Right lobe of liver (tissue), 4 donors: ENCODE data around the gene ZNF385B.

Experiments used
- POLR2A ChIP-seq: fragments of 450-650 bp; IDR thresholded peaks from one replicate; pipeline ENCODE4 v1.6.1; 2017; ENCODE audit warnings: antibody characterized with exemption, mild to moderate bottlenecking
- TF ChIP-seq, protein P1 (sequence below), 4 donors: fragments of 200-600 bp in 3 of 4; fragments of 450-650 bp in 1 of 4; IDR thresholded peaks; one replicate each; pipeline versions ENCODE4 v1.5.1 to v1.8.0; 2016 to 2022; ENCODE audit warnings: antibody characterized with exemption in 4 of 4, mild to moderate bottlenecking in 2 of 4
- donor health status: DM: no; HTN: no; CAD: no.
- donor health status: DM: no; HTN: no; CAD: no.
- donor health status: DM: no; HTN: yes; CAD: no.

DNA sequence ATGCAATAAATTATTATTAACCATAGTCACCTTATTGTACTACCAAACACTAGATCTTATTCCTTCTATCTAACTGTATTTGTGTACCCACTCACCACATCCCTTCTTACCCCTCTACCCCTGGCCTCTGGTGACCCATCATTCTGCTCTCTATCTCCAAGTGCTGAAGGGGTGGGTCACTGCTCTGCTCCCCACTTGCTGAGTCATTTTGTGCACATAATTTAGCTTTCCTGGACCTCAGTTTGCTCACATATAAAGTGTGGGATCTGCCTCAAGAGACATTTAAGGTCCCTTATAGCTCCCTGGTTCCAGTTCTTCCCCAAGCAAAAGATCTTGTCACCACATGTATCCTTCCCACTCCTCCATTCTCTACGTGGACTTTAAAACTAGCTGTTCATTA, 169.4 kb downstream of the ZNF385B start:
- TF ChIP-seq, protein P1, sequence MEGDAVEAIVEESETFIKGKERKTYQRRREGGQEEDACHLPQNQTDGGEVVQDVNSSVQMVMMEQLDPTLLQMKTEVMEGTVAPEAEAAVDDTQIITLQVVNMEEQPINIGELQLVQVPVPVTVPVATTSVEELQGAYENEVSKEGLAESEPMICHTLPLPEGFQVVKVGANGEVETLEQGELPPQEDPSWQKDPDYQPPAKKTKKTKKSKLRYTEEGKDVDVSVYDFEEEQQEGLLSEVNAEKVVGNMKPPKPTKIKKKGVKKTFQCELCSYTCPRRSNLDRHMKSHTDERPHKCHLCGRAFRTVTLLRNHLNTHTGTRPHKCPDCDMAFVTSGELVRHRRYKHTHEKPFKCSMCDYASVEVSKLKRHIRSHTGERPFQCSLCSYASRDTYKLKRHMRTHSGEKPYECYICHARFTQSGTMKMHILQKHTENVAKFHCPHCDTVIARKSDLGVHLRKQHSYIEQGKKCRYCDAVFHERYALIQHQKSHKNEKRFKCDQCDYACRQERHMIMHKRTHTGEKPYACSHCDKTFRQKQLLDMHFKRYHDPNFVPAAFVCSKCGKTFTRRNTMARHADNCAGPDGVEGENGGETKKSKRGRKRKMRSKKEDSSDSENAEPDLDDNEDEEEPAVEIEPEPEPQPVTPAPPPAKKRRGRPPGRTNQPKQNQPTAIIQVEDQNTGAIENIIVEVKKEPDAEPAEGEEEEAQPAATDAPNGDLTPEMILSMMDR (IDR thresholded peaks at IDR 0.05), result no peak
- TF ChIP-seq POLR2A, result no peak
